ENCODE measurements around the gene RPL35.

DNA sequence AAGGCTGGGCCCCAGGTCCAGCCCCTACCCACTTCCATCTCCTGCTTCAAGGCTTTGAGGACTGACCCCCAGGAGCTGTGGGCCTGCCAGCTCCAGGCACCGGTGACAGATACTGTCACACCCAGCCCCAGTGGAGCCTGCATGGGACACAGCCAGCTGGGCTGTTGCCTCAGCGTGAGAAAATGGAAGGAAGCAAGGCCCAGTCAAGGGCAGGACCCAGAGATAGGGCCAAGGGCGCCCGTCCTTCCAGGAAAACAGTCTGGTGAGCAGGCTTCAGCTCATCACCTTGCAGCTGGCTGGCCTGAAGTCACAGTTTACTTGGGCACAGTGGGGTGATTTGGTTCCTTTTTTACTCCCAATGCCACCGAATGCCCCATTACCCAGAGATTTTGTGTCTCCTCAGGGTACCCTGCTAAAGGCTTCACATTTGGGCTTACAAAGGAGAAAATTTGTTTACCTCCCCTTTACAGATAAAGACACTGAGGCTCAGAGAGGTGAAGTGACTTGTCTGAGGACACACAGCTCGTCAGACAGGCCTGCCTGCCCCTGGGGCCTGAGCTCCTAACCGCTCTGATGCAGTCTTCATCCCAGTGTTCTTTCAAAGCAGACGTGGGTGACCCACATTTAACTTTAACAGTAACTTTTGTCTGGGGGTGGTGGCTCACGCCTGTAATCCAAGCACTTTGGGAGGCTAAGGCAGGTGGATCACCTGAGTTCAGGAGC, 30.0 kb downstream of the RPL35 start:
- TF ChIP-seq, protein P1, sequence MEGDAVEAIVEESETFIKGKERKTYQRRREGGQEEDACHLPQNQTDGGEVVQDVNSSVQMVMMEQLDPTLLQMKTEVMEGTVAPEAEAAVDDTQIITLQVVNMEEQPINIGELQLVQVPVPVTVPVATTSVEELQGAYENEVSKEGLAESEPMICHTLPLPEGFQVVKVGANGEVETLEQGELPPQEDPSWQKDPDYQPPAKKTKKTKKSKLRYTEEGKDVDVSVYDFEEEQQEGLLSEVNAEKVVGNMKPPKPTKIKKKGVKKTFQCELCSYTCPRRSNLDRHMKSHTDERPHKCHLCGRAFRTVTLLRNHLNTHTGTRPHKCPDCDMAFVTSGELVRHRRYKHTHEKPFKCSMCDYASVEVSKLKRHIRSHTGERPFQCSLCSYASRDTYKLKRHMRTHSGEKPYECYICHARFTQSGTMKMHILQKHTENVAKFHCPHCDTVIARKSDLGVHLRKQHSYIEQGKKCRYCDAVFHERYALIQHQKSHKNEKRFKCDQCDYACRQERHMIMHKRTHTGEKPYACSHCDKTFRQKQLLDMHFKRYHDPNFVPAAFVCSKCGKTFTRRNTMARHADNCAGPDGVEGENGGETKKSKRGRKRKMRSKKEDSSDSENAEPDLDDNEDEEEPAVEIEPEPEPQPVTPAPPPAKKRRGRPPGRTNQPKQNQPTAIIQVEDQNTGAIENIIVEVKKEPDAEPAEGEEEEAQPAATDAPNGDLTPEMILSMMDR (IDR thresholded peaks at IDR 0.05), result no peak
- no peak for TF ChIP-seq POLR2A (IDR thresholded peaks at IDR 0.05)
